GM12874 (cell line): ENCODE data around the gene LYSET.

Source experiments
- CTCF ChIP-seq: IDR thresholded peaks from 2 replicates; pipeline ENCODE4 v1.5.1; 2011; ENCODE audit warnings: low read depth, mild to moderate bottlenecking, control low read depth, low read length, moderate library complexity; ENCODE audit not compliant: insufficient read depth

The LYSET gene

GRCh38 chr14:93184391-93185348, at the start of gene LYSET, which contains the start of gene MOAP1:
TSS of gene LYSET (plus strand) at chr14:93185317. CDS start at chr14:93185406, 89 bp downstream.
TSS of gene MOAP1 (minus strand) at chr14:93184897. CDS start at chr14:93184242, 655 bp downstream.
- peak; percentile 39 for TF ChIP-seq CTCF

- TF ChIP-seq CTCF = no peak
Measured at GRCh38 chr14:93135399-93135798, 49.7 kb upstream of the LYSET start.

GRCh38 chr14:93136009-93136408, 49.1 kb upstream of the LYSET start:
- no peak for TF ChIP-seq CTCF

- TF ChIP-seq CTCF = no peak
Measured at GRCh38 chr14:93137864-93138263, 47.3 kb upstream of the LYSET start.

- no peak for TF ChIP-seq CTCF
Measured at GRCh38 chr14:93142854-93143652, 42.1 kb upstream of the LYSET start.

- no peak for TF ChIP-seq CTCF
Measured at GRCh38 chr14:93146119-93146518, 39.0 kb upstream of the LYSET start.

GRCh38 chr14:93148979-93149378, 36.1 kb upstream of the LYSET start:
- no peak for TF ChIP-seq CTCF
